Activated CD4-positive, alpha-beta memory T cell treated with anti-CD3 and anti-CD28 coated beads, Interleukin-2, amount 10 ng/mL, durations not matched to agents 7 days and 5 days (primary cell): ENCODE results near the gene KCNQ5. TPM values are rescaled to one million over a fixed set of nuclear protein-coding genes. Genes with fewer than 3 reads are reported as not detected.

Experiments used
- CTCF ChIA-PET: fragments of 350-600 bp; sonication (Branson Sonifier 250); formaldehyde crosslinking; loops from one replicate; lab custom pipeline; 2021; ENCODE audit warnings: antibody characterized with exemption, inconsistent platforms; lab: Charles Lee
- POLR2A ChIA-PET: fragments of 350-600 bp; sonication (Branson Sonifier 250); formaldehyde crosslinking; loops from one replicate; lab custom pipeline; 2021; ENCODE audit warnings: antibody characterized with exemption; lab: Charles Lee
- DNase-seq: peaks from one replicate; pipeline ENCODE4 v3.0.0-alpha.2; 2020
- H3K27ac Mint-ChIP-seq: one replicate; pipeline ENCODE4 v1.8.0; 2021; ENCODE audit warnings: mild to moderate bottlenecking, mixed read lengths
- H3K27me3 Mint-ChIP-seq: one replicate; pipeline ENCODE4 v1.8.0; 2021; ENCODE audit warnings: mixed read lengths
- H3K36me3 Mint-ChIP-seq: one replicate; pipeline ENCODE4 v1.8.0; 2021; ENCODE audit warnings: low read depth, mixed read lengths
- H3K4me1 Mint-ChIP-seq: one replicate; pipeline ENCODE4 v1.8.0; 2021; ENCODE audit warnings: mixed read lengths
- H3K4me3 Mint-ChIP-seq: one replicate; pipeline ENCODE4 v1.8.0; 2021; ENCODE audit warnings: mild to moderate bottlenecking, mixed read lengths
- H3K9me3 Mint-ChIP-seq: one replicate; pipeline ENCODE4 v1.8.0; 2021; ENCODE audit warnings: mixed read lengths
- total RNA-seq, 2 experiments: library from RNA; stranded (reverse); gene quantifications; one replicate each; pipeline ENCODE4 v1.2.3, GENCODE V29; 2021

Gene KCNQ5
- total RNA-seq, 2 experiments from 2014 or later, result 4.3 to 4.7 TPM

DNA sequence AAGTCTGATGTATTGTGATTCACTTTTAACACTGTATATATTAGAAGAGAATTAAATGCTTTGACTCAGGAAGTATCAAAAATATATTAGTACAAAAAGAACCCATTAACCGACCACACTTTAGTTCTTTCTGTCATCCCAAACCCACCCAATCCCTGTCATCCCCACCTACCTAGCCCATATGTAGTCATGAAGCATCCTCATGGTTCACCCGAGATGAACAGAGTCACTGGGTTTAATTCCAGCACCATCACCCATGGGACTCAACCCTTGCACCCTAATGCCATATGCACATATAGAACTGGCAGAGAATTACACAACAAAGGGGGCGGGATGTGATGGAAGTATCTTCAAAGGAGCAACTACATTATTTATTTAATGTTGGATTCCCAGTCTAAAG is 462.0 kb downstream of the KCNQ5 start:
- H3K4me3 Mint-ChIP-seq, result no peak overlapping the region
- ChIA-PET CTCF (interaction anchor here (1.3 kb wide), 1 partner anchor 10 kb away, joined by 3 read pairs; no protein-coding TSS in a partner anchor), POLR2A (no interaction called here)
- no peak overlapping the region for H3K27ac Mint-ChIP-seq
- DNase-seq, result no peak
- H3K36me3 Mint-ChIP-seq, result no peaks in the 10 kb centered on the region
- no peaks in the 10 kb centered on the region for H3K27me3 Mint-ChIP-seq
- H3K9me3 Mint-ChIP-seq, result no peaks in the 10 kb centered on the region
- H3K4me1 Mint-ChIP-seq, result peaks cover 2% of the 10 kb centered on the region

DNA sequence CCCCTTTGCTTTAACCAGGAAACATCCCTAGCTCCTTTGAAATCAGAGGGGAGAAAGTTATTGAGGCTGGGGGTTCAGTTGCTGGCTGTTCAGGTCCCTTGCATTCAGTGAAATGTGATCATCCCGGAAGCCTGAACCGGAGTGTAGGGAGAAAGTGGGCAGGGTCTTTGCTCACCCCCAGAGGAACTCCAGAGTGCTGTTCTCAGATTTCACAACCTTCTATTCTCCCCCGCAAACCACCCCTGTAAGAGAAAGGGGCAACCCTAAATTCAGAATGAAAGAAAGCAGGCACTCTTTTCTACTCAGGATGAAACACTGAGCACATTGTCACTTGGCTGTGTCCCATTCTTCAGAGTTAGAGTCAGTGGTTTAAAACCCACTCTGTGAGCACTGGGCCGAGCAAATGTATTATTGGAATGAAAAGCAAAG is 463.6 kb downstream of the KCNQ5 start:
- Mint-ChIP-seq H3K36me3 (no peaks in the 10 kb centered on the region), H3K4me3 (no peak overlapping the region), H3K9me3 (no peaks in the 10 kb centered on the region), H3K27ac (no peak overlapping the region), H3K27me3 (no peaks in the 10 kb centered on the region), H3K4me1 (peaks cover 2% of the 10 kb centered on the region)
- ChIA-PET POLR2A (no interaction called here), CTCF (no interaction called here)
- no peak for DNase-seq

DNA sequence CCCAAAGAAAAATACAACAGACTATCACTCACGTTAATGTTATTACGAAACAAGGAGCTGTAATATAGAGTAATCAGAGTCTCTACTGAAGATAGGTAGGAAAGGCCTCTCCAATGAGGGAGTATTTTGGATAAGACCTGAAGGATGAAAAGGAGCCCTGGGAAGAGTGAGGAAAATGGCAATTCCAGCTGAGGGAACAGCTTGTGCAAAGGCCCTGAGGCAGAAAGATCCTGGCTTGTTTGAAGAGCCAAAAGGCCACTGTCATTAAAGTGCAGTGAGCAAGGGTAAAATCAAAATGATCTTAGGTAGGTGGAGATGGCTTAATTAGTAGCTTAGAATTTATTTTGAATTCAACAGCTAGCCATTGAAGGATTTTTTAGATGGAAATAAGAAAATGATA is 464.9 kb downstream of the KCNQ5 start:
- CTCF ChIA-PET, result no interaction called here
- DNase-seq, result no peak
- peaks cover 2% of the 10 kb centered on the region for H3K4me1 Mint-ChIP-seq
- H3K36me3 Mint-ChIP-seq, result no peaks in the 10 kb centered on the region
- POLR2A ChIA-PET, result interaction anchor here (0.6 kb wide), 1 partner anchor 44 kb away, joined by 3 read pairs; no protein-coding TSS in a partner anchor
- H3K27ac Mint-ChIP-seq, result no peak overlapping the region
- no peaks in the 10 kb centered on the region for H3K27me3 Mint-ChIP-seq
- H3K9me3 Mint-ChIP-seq, result peaks cover 3% of the 10 kb centered on the region
- no peak overlapping the region for H3K4me3 Mint-ChIP-seq

DNA sequence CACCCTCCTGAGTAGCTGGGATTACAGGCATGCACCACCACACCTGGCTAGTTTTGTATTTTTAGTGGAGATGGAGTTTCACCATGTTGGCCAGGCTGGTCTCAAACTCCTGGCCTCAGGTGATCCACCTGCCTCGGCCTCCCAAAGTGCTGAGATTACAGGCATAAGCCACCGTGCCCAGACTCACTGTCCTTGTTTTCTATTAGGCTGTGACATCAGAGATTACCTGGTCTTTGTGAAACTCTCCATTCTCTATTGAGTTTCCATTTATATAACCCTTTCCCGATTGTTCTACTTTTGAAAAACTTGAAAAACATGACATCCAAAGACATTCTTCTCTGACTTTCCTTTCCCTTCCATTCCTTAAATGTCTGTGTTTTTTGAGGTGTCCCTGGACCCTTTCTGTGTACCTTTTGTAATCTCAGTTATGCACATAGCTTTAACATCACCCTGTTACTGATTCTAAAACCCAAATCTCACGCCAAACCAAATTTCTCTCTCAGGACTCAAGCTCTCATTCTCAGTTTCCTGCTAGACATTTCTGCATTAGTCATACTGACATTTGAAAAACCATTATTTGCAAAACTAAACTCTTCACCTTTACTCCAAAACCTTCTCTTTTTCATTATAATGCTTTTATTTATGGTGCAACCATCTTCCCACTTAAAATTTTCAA is 466.4 kb downstream of the KCNQ5 start:
- Mint-ChIP-seq H3K4me3 (no peak overlapping the region), H3K36me3 (no peaks in the 10 kb centered on the region), H3K27me3 (no peaks in the 10 kb centered on the region)

DNA sequence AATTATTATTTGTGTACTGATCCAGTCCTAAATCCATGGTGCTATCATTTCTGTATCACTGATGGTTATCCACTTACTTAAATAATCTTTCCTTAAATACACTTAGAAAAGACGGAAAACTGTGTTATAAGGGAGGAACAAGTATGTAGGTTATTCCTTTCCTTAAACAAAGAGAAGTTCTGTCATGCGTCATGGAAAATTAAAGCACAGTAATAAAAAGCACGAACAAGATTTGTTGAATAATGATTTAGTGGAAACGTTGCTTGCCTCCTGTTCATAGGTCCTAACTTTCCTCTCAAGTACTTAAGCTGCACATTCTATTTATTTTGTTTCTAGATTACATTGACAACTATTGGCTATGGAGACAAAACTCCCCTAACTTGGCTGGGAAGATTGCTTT is 483.1 kb downstream of the KCNQ5 start:
- H3K27ac Mint-ChIP-seq, result no peak overlapping the region
- H3K4me3 Mint-ChIP-seq, result no peak overlapping the region
- H3K27me3 Mint-ChIP-seq, result no peaks in the 10 kb centered on the region
- DNase-seq, result no peak
- ChIA-PET POLR2A (no interaction called here), CTCF (no interaction called here)
- H3K9me3 Mint-ChIP-seq, result peaks cover 2% of the 10 kb centered on the region
- H3K36me3 Mint-ChIP-seq, result no peaks in the 10 kb centered on the region
- H3K4me1 Mint-ChIP-seq, result no peaks in the 10 kb centered on the region

More for the DNA sequence above, 466.4 kb downstream of the KCNQ5 start:
- CTCF ChIA-PET, result no interaction called here
- POLR2A ChIA-PET, result no interaction called here
- Mint-ChIP-seq H3K9me3 (peaks cover 3% of the 10 kb centered on the region), H3K4me1 (peaks cover 2% of the 10 kb centered on the region), H3K27ac (no peak overlapping the region)
- no peak for DNase-seq

DNA sequence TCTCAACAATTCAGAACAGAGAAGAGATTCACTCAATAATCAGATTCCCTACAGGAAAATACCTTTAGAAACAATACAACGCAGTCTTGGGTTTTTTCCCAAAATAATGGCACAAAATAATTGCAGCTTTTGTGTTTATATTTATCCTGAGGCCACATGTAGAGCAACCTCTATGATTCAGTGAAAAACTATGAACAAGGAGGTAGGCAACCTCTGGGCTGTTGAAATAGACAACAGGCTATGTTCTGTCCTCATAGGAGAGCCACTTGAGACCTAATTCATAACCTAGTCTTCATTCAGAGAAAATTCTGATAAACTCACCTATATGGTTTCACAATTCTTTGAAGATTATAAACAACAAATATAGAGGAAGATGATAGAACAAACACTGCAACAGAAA is 485.2 kb downstream of the KCNQ5 start:
- POLR2A ChIA-PET, result no interaction called here
- H3K4me1 Mint-ChIP-seq, result no peaks in the 10 kb centered on the region
- DNase-seq, result no peak
- H3K27ac Mint-ChIP-seq, result no peak overlapping the region
- H3K9me3 Mint-ChIP-seq, result peaks cover 2% of the 10 kb centered on the region
- H3K27me3 Mint-ChIP-seq, result no peaks in the 10 kb centered on the region
- no peaks in the 10 kb centered on the region for H3K36me3 Mint-ChIP-seq
- H3K4me3 Mint-ChIP-seq, result no peak overlapping the region
- CTCF ChIA-PET, result no interaction called here

DNA sequence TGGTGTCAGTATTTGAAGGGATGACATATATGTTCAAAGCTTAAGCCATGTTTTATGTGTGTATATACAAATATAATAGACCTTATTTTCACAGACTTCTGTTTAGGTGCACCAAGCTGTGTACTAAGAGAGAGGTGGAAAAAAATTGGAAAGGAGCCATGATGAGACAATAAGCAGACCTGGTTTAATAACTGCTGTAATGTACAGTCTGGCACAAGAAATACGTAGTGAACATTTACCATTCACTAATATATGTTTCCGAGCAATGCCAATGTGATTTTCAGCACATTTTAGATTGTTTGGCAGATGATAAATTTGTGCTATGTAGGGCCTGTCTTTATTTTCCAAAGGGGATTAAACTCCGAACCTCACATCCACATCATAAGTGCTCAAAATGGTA is 487.1 kb downstream of the KCNQ5 start:
- CTCF ChIA-PET, result no interaction called here
- Mint-ChIP-seq H3K36me3 (no peaks in the 10 kb centered on the region), H3K4me3 (no peak overlapping the region), H3K9me3 (no peaks in the 10 kb centered on the region), H3K4me1 (no peaks in the 10 kb centered on the region), H3K27me3 (no peaks in the 10 kb centered on the region), H3K27ac (no peak overlapping the region)
- DNase-seq, result no peak
- POLR2A ChIA-PET, result no interaction called here

DNA sequence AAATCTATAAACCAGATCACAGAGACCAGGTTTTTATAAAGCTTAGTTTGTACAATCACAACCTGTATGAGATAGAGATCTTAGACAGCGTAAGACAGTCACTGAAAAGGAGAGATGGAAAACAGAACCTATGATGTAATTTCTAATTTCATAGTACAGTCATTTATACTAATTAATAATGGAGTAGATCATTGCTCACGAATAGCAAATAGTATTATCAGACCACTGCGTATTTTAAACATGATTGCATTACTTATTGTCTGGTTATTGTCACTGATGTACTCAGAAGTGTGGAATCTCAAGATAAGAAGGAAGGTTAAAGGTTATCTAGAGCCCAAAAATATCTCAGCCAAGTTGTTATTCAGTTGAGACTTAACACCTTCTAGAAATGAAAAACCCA is 487.8 kb downstream of the KCNQ5 start:
- Mint-ChIP-seq H3K27me3 (no peaks in the 10 kb centered on the region), H3K4me1 (no peaks in the 10 kb centered on the region), H3K4me3 (no peak overlapping the region), H3K27ac (no peak overlapping the region), H3K9me3 (no peaks in the 10 kb centered on the region), H3K36me3 (no peaks in the 10 kb centered on the region)
- ChIA-PET POLR2A (no interaction called here), CTCF (no interaction called here)
- DNase-seq, result no peak

DNA sequence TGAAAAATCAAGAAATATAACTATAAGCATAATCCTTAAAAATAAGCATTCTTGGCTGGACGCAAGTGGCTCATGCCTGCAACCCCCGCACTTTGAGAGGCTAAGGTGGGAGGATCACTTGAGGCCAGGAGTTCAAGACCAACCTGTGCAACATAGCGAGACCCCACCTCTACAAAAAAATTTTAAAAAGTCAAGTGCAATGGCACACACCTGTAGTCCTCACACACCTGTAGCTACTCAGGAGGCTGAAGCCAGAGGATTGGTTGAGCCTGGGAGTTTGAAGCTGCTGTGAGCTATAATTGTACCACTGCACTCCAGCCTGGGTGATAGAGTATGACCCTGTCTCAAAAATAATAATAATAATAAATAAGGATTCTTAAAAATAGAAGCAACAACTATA is 494.5 kb downstream of the KCNQ5 start:
- Mint-ChIP-seq H3K27ac (no peak overlapping the region), H3K36me3 (no peaks in the 10 kb centered on the region), H3K4me3 (no peak overlapping the region), H3K4me1 (no peaks in the 10 kb centered on the region), H3K9me3 (no peaks in the 10 kb centered on the region), H3K27me3 (no peaks in the 10 kb centered on the region)
- no peak for DNase-seq
- ChIA-PET POLR2A (interaction anchor here (0.7 kb wide), 1 partner anchor 147 kb away, joined by 3 read pairs; no protein-coding TSS in a partner anchor), CTCF (interaction anchor here (1.3 kb wide), 1 partner anchor 14 kb away, joined by 4 read pairs; no protein-coding TSS in a partner anchor)

DNA sequence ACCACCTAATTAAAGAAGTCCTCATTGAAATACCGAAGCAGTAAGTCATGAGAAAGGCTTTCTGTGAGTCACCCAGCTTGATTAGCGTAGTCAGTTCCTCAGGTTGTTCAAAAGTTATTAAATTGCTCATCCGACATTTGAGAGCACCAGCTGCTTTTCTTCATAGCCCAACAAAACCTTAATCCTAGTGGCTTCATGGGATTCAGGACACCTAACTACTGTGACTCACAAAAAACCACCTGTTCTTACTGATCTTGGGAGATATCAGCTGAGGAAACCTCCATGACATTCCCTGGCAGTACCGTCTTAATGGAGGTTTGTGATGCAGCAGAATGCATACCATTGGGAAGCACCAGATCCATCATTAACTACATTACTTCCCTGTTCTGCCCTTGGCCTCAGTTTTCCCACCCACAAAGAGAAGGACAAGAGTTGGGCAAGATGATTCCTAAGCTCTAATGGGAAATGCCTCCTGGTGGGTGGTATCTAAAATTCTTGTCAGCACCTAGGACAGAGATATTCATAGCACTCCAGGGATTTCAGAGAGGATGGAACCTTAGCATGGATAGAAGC is 499.6 kb downstream of the KCNQ5 start:
- H3K4me1 Mint-ChIP-seq, result no peaks in the 10 kb centered on the region
- H3K27me3 Mint-ChIP-seq, result no peaks in the 10 kb centered on the region
- H3K4me3 Mint-ChIP-seq, result no peak overlapping the region
- CTCF ChIA-PET, result interaction anchor here (0.8 kb wide), 1 partner anchor 8 kb away, joined by 3 read pairs; no protein-coding TSS in a partner anchor
- no peak overlapping the region for H3K27ac Mint-ChIP-seq
- H3K36me3 Mint-ChIP-seq, result no peaks in the 10 kb centered on the region
- no peaks in the 10 kb centered on the region for H3K9me3 Mint-ChIP-seq
- POLR2A ChIA-PET, result interaction anchor here (0.6 kb wide), 1 partner anchor 17 kb away, joined by 4 read pairs; no protein-coding TSS in a partner anchor
- DNase-seq, result no peak

DNA sequence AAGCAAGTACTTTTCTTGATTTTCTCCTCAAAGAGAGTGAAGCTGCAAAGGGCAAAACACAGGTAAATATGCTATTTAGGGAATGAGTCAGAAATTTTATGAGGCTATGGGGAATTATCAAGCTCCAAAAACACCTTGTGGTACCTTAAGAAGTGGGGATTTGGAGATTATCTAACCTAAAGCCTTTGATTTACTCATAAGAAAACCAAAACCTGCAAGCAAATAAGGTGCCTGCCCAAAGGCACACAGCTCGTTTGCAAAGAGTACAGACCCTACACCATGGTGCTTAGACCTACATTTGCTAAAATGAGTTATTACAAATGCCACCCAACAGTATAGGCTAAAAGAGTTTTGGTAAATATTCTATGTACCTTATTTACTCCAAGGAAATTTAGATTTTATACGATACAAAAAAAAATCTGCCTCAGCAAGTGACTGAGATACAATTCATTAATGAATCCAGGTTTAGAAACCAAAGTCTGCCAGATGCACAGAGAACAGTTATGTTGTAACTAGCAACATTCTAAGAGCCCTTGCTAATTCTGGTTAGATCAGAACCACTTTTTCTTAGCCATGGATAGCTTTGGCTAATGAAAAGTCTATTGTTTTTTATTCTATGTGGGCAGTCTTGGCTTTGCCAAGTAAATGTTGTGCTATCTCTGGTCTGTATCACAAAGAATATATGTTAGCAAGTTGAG is 501.9 kb downstream of the KCNQ5 start:
- POLR2A ChIA-PET, result no interaction called here

DNA sequence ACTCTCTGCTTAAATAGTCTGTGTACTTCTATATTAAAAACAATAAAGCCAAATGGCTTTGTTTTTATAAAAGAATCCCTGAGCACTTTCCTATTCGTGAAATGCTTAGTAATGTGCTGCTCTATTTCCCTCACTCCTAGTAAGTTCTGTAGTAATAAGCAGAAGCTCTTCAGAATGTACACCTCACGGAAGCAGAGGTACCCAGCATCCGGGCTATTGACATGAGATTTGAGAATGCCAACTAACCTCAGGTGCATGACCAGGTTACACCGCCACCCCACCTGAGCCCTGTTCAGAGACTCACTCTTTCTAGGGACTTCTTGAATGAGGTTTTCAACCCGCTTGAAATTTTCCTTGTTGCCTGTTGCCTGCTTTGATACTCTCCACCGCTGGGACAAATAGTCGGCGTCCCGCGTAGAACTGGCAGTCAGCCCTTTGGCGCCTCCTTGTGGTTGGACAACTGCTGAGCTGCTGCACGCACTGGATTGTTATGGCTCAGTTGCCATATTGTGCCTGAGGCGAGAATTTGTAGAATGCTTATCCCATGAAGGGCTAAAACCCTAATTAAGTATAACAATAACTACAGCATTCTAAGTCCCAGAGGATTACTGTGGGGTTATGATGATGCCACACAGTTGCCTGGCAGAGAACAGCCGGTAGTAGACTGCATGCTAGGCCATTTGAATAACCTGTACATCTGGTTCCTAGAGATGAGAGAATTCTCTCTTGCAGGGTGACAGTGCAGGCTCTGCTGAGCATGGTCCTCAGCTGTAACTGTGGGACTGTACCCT is 508.0 kb downstream of the KCNQ5 start:
- DNase-seq, result peak; percentile 81
- no peaks in the 10 kb centered on the region for H3K9me3 Mint-ChIP-seq
- H3K27me3 Mint-ChIP-seq, result peaks cover 2% of the 10 kb centered on the region
- H3K27ac Mint-ChIP-seq, result no peak overlapping the region
- no peaks in the 10 kb centered on the region for H3K36me3 Mint-ChIP-seq
- H3K4me3 Mint-ChIP-seq, result peak overlapping the region; percentile 0
- ChIA-PET CTCF (interaction anchor here (0.7 to 9.8 kb wide), 20 partner anchors 8 to 719 kb away, joined by 3 to 120 read pairs (median 5); no protein-coding TSS in a partner anchor), POLR2A (interaction anchor here (0.5 to 0.9 kb wide), 2 partner anchors 43 to 513 kb away, joined by 3 read pairs; no protein-coding TSS in a partner anchor)
- peaks cover 4% of the 10 kb centered on the region for H3K4me1 Mint-ChIP-seq

More for the DNA sequence above, 501.9 kb downstream of the KCNQ5 start:
- no peaks in the 10 kb centered on the region for H3K4me1 Mint-ChIP-seq
- no peak overlapping the region for H3K27ac Mint-ChIP-seq
- no peak for DNase-seq
- no peaks in the 10 kb centered on the region for H3K27me3 Mint-ChIP-seq
- no peaks in the 10 kb centered on the region for H3K9me3 Mint-ChIP-seq
- CTCF ChIA-PET, result no interaction called here
- no peaks in the 10 kb centered on the region for H3K36me3 Mint-ChIP-seq
- no peak overlapping the region for H3K4me3 Mint-ChIP-seq
